HG03280 (cell line): ENCODE results near the gene SYNRG.
"Not testable (repeated sequence)": the region's sequence is repeated elsewhere in the genome, so short reads cannot be mapped to it uniquely, and the experiment has no call there.

ENCODE experiments used
- ATAC-seq: cut with Tn5 transposase; IDR thresholded peaks from one replicate; pipeline ENCODE4 v1.9.1; 2021; ENCODE audit warnings: mild to moderate bottlenecking, moderate library complexity; ENCODE audit not compliant: unreplicated experiment

Gene SYNRG

GRCh38 chr17:37609170-37610040 lies at the start of gene SYNRG:
Gene SYNRG, minus strand, starts transcription at chr17:37609418. Its CDS starts 63 bp downstream, at chr17:37609355.
- ATAC-seq: peak; percentile 92

- no peak for ATAC-seq
Observed at GRCh38 chr17:37657202-37657601, 48.0 kb upstream of the SYNRG start.

- ATAC-seq: no peak
Observed at GRCh38 chr17:37651849-37652248, 42.6 kb upstream of the SYNRG start.

- no peak for ATAC-seq
Observed at GRCh38 chr17:37650419-37651003, 41.3 kb upstream of the SYNRG start.

GRCh38 chr17:37648555-37648954 lies 39.3 kb upstream of the SYNRG start:
- ATAC-seq: no peak

- no peak for ATAC-seq
Observed at GRCh38 chr17:37647856-37648255, 38.6 kb upstream of the SYNRG start.

- no peak for ATAC-seq
Observed at GRCh38 chr17:37643869-37644268, 34.7 kb upstream of the SYNRG start.

- peak; percentile 89 for ATAC-seq
Observed at GRCh38 chr17:37643118-37643766, 34.0 kb upstream of the SYNRG start, which contains the start of gene DDX52. Gene DDX52, minus strand, starts transcription at chr17:37643446. Its CDS starts 26 bp downstream, at chr17:37643420.

- no peak for ATAC-seq
Observed at GRCh38 chr17:37642681-37643080, 33.5 kb upstream of the SYNRG start.

- ATAC-seq: no peak
Observed at GRCh38 chr17:37640015-37640414, 30.8 kb upstream of the SYNRG start.

- ATAC-seq: no peak
Observed at GRCh38 chr17:37637956-37638355, 28.7 kb upstream of the SYNRG start.

- ATAC-seq: not testable (repeated sequence)
Observed at GRCh38 chr17:37616430-37616829, 7.2 kb upstream of the SYNRG start.

- no peak for ATAC-seq
Observed at GRCh38 chr17:37614823-37615222, 5.6 kb upstream of the SYNRG start.

GRCh38 chr17:37614391-37614790 lies 5.2 kb upstream of the SYNRG start:
- ATAC-seq: no peak

- ATAC-seq: no peak
Observed at GRCh38 chr17:37610971-37611370, 1.8 kb upstream of the SYNRG start.

- ATAC-seq: not testable (repeated sequence)
Observed at GRCh38 chr17:37610041-37610420, 813 bp upstream of the SYNRG start.

- ATAC-seq: peak; percentile 8
Observed at GRCh38 chr17:37608351-37609169, 658 bp downstream of the SYNRG start.

GRCh38 chr17:37607637-37608331 lies 1.4 kb downstream of the SYNRG start:
- ATAC-seq: no peak

GRCh38 chr17:37605813-37606505 lies 3.3 kb downstream of the SYNRG start:
- no peak for ATAC-seq

GRCh38 chr17:37605081-37605480 lies 4.1 kb downstream of the SYNRG start:
- ATAC-seq: no peak
